Ishikawa (cell line): ENCODE data around the gene FTSJ1.

Experiments
- CEBPB ChIP-seq: IDR thresholded peaks from 2 replicates; pipeline ENCODE4 v1.6.1; 2012
- CREB1 ChIP-seq: IDR thresholded peaks from 2 replicates; pipeline ENCODE4 v1.6.1; 2012; ENCODE audit warnings: low read depth
- EGR1 ChIP-seq: IDR thresholded peaks from 2 replicates; pipeline ENCODE4 v1.6.1; 2012
- EP300 ChIP-seq: IDR thresholded peaks from 2 replicates; pipeline ENCODE4 v1.6.1; 2012; ENCODE audit warnings: borderline replicate concordance
- FOXM1 ChIP-seq: IDR thresholded peaks from 2 replicates; pipeline ENCODE4 v1.6.1; 2012; ENCODE audit warnings: low read depth, borderline replicate concordance
- MAX ChIP-seq: IDR thresholded peaks from 2 replicates; pipeline ENCODE4 v1.6.1; 2012
- NFIC ChIP-seq: IDR thresholded peaks from 2 replicates; pipeline ENCODE4 v1.6.1; 2012
- RAD21 ChIP-seq: IDR thresholded peaks from 2 replicates; pipeline ENCODE4 v1.6.1; 2012; ENCODE audit warnings: low read depth
- REST ChIP-seq: IDR thresholded peaks from 2 replicates; pipeline ENCODE4 v1.6.1; 2012; ENCODE audit warnings: low read depth, mild to moderate bottlenecking
- TAF1 ChIP-seq: IDR thresholded peaks from 2 replicates; pipeline ENCODE4 v1.6.1; 2012; ENCODE audit warnings: low read depth, mild to moderate bottlenecking
- TCF12 ChIP-seq: IDR thresholded peaks from 2 replicates; pipeline ENCODE4 v1.6.1; 2012; ENCODE audit warnings: low read depth
- TEAD4 ChIP-seq: IDR thresholded peaks from 2 replicates; pipeline ENCODE4 v1.6.1; 2012
- USF1 ChIP-seq: IDR thresholded peaks from 2 replicates; pipeline ENCODE4 v1.6.1; 2012
- YY1 ChIP-seq: IDR thresholded peaks from 2 replicates; pipeline ENCODE4 v1.6.1; 2012; ENCODE audit warnings: low read depth

- TF ChIP-seq MAX (no peak), CEBPB (no peak), YY1 (no peak), RAD21 (no peak), CREB1 (no peak), EP300 (no peak), EGR1 (no peak), REST (no peak), USF1 (no peak), TEAD4 (no peak), TCF12 (no peak), TAF1 (no peak), NFIC (no peak), FOXM1 (no peak)
Measured at GRCh38 chrX:48530736-48531135, 54.7 kb downstream of the FTSJ1 start.
